Central memory CD8-positive, alpha-beta T cell (primary cell): ENCODE data around the gene WNK1.
"Not testable (repeated sequence)": the region's sequence is repeated elsewhere in the genome, so short reads cannot be mapped to it uniquely, and the experiment has no call there.

Source experiments
- ATAC-seq: fragments of 150-1000 bp; cut with Tn5 transposase; replicated peaks from 2 replicates; pipeline ENCODE4 v1.10.0; 2022; ENCODE audit warnings: mild to moderate bottlenecking, moderate FRiP score, moderate number of reproducible peaks; ENCODE audit not compliant: poor library complexity, severe bottlenecking; ENCODE audit errors: extremely low read depth
- DNase-seq, 2 donors: peaks; one replicate each; pipeline ENCODE4 v3.0.0; 2021; ENCODE audit warnings: low spot score in 2 of 2
- H3K27ac Mint-ChIP-seq: one replicate; pipeline ENCODE4 v1.8.0; 2022; ENCODE audit warnings: low read depth, mild to moderate bottlenecking, moderate library complexity, mixed read lengths
- H3K27me3 Mint-ChIP-seq: one replicate; pipeline ENCODE4 v1.8.0; 2022; ENCODE audit warnings: mixed read lengths
- H3K36me3 Mint-ChIP-seq: one replicate; pipeline ENCODE4 v1.8.0; 2022; ENCODE audit warnings: mild to moderate bottlenecking, moderate library complexity, mixed read lengths; ENCODE audit not compliant: insufficient read depth
- H3K4me1 Mint-ChIP-seq: one replicate; pipeline ENCODE4 v1.8.0; 2022; ENCODE audit warnings: mixed read lengths
- H3K4me3 Mint-ChIP-seq: one replicate; pipeline ENCODE4 v1.8.0; 2022; ENCODE audit warnings: mild to moderate bottlenecking, moderate library complexity, mixed read lengths
- H3K9me3 Mint-ChIP-seq: one replicate; pipeline ENCODE4 v1.8.0; 2022; ENCODE audit warnings: mixed read lengths

Gene WNK1

DNA sequence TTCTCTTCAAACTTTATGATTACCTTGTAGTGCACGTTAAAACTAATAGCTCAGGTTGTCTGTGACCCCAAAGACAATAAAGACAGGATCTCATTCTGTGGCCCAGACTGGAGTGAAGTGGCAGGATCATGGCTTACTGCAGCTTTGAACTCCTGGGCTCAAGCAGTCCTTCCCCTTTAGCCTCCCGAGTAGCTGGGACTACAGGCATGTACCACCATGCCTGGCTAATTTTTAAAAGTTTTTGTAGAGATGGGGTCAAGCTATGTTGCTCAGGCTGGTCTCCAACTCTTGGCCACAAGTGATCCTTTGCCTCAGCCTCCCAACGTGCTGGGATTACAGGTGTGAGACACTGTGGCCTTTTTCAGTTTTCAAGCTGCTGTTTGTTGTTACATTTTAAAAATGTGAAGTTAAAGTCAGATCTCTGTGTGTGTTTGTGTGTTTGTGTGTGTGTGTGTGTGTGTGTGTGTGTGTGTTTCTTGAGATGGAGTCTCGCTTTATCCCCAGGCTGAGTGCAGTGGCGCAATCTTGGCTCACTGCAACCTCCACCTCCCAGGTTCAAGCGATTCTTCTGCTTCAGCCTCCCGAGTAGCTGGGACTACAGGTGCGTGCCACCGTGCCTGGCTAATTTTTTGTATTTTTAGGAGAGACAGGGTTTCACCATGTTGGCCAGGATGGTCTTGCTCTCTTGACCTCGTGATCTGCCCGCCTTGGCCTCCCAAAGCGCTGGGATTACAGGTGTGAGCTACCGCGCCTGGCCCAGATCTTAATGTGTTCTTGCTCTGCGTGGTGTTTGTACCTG lies 23.8 kb downstream of the WNK1 start:
- not testable (repeated sequence) for H3K36me3 Mint-ChIP-seq
- peak; percentile 10 for ATAC-seq
- peak overlapping the region; percentile 3 for H3K4me3 Mint-ChIP-seq

GRCh38 chr12:776772-777373 lies 24.5 kb downstream of the WNK1 start:
- H3K9me3 Mint-ChIP-seq, H3K36me3 Mint-ChIP-seq, DNase-seq, ATAC-seq, H3K27me3 Mint-ChIP-seq: not testable (repeated sequence)
- Mint-ChIP-seq H3K27ac (peak overlapping the region; percentile 98), H3K4me1 (peaks cover 90% of the 10 kb centered on the region), H3K4me3 (peak overlapping the region; percentile 76)

More for the DNA sequence above, 23.8 kb downstream of the WNK1 start:
- peaks cover 87% of the 10 kb centered on the region for H3K4me1 Mint-ChIP-seq
- not testable (repeated sequence) for DNase-seq, H3K9me3 Mint-ChIP-seq, H3K27me3 Mint-ChIP-seq
- peak overlapping the region; percentile 98 for H3K27ac Mint-ChIP-seq

DNA sequence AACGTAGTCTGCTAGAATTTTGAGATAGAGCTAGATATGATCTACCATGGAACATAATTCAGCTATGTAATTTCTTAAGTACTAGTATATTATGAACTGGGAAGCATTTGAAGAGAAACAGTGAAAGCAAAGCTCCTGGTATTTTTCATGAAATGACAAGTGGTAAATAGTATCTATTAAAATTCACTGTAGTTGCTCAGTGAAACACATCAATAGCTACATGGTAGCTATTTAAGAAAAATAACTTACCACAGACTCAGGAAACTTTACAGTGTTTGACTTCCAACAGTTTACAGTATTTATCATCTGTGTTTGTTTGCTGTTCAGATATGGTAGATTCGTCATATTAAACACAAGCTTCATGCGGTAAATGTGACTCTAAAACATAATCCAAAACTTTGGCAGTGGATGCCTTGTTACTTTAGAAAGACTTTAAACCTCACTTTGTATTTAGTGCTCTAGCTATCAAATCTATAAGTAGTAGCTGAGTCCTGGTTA lies 25.2 kb downstream of the WNK1 start:
- Mint-ChIP-seq H3K4me3 (peak overlapping the region; percentile 76), H3K27me3 (no peaks in the 10 kb centered on the region), H3K4me1 (peaks cover 87% of the 10 kb centered on the region), H3K36me3 (peaks cover 6% of the 10 kb centered on the region), H3K27ac (peak overlapping the region; percentile 98), H3K9me3 (no peaks in the 10 kb centered on the region)
- DNase-seq (no peak), ATAC-seq (peak; percentile 28)

- Mint-ChIP-seq H3K9me3 (no peaks in the 10 kb centered on the region), H3K4me1 (peaks cover 79% of the 10 kb centered on the region), H3K27me3 (no peaks in the 10 kb centered on the region), H3K27ac (peak overlapping the region; percentile 98), H3K36me3 (peaks cover 4% of the 10 kb centered on the region), H3K4me3 (peak overlapping the region; percentile 76)
- DNase-seq, result no peak
- ATAC-seq, result no peak
Measured at GRCh38 chr12:778615-779014, 26.2 kb downstream of the WNK1 start.

DNA sequence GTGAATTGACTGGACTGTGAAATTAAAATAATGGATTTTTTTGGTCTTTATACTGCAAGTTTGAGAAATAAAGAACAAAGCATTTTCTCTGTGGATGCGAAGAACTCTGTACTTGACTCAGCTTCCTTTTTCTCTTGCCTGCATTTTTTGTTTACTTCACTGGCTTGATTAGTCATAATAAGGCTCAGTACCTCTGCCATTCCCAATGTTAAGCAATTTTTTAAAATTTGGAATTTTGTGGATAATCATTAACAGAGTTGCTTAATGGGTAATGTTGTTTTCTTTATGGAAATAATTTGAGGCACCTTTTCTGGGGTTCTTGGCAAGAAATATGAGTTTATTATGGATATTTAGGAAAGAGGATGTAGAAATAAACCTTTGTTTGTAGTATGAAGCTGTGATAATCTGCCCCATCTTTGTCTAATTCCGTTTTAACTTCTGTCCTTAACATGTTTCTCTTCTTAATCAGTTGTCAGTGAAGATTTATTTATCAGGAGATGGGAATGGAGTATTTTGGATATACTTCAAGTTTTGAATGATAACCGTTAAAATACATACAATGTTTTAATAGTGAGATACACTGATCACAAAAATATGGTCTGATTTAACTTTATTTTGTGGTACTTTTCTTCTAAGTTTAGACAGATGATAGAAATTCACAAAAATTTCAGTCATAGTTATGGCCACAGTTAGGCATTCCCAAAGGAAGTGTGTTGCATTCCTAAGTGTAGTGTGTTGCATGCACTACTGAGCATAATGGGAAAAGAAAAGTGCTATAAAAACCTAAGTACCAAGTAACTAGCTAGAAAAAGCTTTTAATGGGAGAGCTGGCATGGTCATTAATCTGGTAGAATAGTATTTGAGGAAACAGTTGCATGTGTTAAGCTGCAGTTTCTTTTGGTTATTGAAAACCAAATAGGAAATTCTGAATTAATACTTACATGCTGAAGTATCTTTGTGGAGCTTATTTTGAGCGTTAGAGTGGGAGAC lies 27.7 kb downstream of the WNK1 start:
- DNase-seq (no peak), ATAC-seq (peak; percentile 41)
- peak overlapping the region; percentile 98 for H3K27ac Mint-ChIP-seq
- no peaks in the 10 kb centered on the region for H3K9me3 Mint-ChIP-seq
- no peaks in the 10 kb centered on the region for H3K27me3 Mint-ChIP-seq
- H3K4me3 Mint-ChIP-seq, result peak overlapping the region; percentile 76
- H3K4me1 Mint-ChIP-seq, result peaks cover 71% of the 10 kb centered on the region
- peaks cover 6% of the 10 kb centered on the region for H3K36me3 Mint-ChIP-seq

DNA sequence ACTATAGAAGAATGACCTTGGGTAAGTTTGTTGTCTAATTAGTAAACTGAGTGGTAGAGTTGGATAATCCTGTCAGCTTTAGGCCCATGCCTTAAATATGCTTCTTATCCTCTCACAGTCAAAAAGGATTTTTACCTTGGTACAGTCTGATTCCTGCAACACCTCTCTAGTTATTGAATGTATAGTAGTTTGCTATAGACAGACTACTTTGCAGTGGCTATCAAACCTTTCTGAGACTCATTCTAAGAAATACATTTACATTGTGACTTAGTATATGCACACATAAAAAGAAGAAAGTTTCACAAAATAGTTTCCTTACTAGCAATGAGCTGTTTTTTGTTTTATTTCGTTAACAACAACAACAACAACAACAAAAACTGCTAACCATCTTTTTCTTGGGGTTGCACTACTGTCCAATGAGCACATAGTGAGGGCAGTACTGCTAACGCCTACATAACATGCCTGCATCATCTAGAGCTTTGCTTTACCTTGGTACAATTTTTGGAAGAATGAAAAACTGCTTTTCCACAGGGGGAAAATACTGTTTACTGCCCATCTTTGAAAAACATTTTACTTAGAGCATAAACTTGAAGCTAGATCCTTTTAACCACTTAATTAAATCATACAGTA lies 28.5 kb downstream of the WNK1 start:
- Mint-ChIP-seq H3K4me3 (peak overlapping the region; percentile 76), H3K27ac (peak overlapping the region; percentile 98), H3K4me1 (peaks cover 71% of the 10 kb centered on the region), H3K9me3 (no peaks in the 10 kb centered on the region), H3K36me3 (peaks cover 5% of the 10 kb centered on the region), H3K27me3 (no peaks in the 10 kb centered on the region)
- DNase-seq (no peak), ATAC-seq (no peak)

DNA sequence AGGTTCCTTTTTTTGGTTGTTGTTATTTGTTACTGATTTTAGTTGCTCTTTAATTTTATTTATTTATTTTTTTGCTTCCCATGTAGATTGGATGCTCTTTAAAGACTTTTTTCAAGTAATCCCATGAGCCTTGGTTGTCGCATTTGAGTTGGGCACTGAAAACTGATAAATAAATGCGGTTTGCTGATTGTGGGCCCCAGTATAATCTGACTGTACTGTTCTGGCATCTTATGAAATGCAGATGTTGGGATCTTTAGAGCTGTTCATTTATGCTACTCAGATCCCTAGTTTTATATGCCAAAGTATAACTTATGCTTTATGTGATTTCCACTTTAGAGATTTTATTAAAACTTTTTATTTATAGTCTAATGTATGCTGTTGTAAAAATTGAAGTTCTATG lies 33.3 kb downstream of the WNK1 start:
- no peaks in the 10 kb centered on the region for H3K9me3 Mint-ChIP-seq
- H3K4me3 Mint-ChIP-seq, result peak overlapping the region; percentile 49
- ATAC-seq (no peak), DNase-seq (no peak)
- H3K27ac Mint-ChIP-seq, result peak overlapping the region; percentile 49
- no peaks in the 10 kb centered on the region for H3K27me3 Mint-ChIP-seq
- H3K36me3 Mint-ChIP-seq, result peaks cover 7% of the 10 kb centered on the region
- peaks cover 68% of the 10 kb centered on the region for H3K4me1 Mint-ChIP-seq

DNA sequence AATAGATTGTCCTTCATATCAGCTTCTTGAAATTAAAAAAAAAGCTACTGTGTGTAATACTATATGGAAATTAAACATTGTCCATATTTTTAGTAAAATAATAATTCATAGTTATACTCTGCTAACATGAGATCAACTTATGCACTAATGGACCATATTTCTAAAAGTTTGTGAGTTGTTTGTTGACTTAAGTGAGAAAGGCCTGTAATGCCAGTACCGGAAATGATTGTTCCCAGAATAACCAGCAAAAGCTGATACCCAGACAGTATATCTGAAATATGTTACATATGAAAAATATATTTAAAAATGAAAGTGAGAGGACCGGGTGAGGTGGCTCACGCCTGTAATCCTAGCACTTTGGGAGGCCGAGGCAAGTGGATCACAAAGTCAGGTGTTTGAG lies 35.9 kb downstream of the WNK1 start:
- Mint-ChIP-seq H3K9me3 (no peaks in the 10 kb centered on the region), H3K27ac (peak overlapping the region; percentile 92), H3K4me3 (peak overlapping the region; percentile 53), H3K36me3 (peaks cover 10% of the 10 kb centered on the region), H3K27me3 (no peaks in the 10 kb centered on the region), H3K4me1 (peaks cover 73% of the 10 kb centered on the region)
- no peak for DNase-seq
- peak; percentile 16 for ATAC-seq

DNA sequence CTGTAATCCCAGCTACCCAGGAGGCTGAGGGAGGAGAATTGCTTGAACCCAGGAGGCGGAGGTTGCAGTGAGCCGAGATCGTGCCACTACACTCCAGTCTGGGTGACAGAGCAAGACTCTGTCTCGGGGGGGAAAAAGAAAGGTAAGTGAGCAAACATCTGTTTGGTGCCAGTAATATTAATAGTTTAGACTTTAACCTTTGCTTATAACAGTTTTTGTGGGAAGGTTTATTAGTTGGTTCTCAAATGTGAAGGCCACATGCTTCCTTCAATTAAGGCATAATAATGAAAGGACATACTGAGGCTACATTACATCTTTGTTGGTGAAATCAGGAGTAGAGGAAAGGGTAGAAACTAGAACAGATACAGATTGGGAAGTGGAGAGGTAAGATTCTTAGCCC lies 36.4 kb downstream of the WNK1 start:
- H3K27ac Mint-ChIP-seq, result peak overlapping the region; percentile 92
- peaks cover 77% of the 10 kb centered on the region for H3K4me1 Mint-ChIP-seq
- DNase-seq, ATAC-seq, H3K27me3 Mint-ChIP-seq, H3K9me3 Mint-ChIP-seq: not testable (repeated sequence)
- peaks cover 12% of the 10 kb centered on the region for H3K36me3 Mint-ChIP-seq
- peak overlapping the region; percentile 53 for H3K4me3 Mint-ChIP-seq

GRCh38 chr12:789852-790563 lies 37.6 kb downstream of the WNK1 start:
- ATAC-seq (no peak), DNase-seq (no peak)
- peaks cover 84% of the 10 kb centered on the region for H3K4me1 Mint-ChIP-seq
- H3K36me3 Mint-ChIP-seq, result peaks cover 10% of the 10 kb centered on the region
- peak overlapping the region; percentile 87 for H3K27ac Mint-ChIP-seq
- peak overlapping the region; percentile 37 for H3K4me3 Mint-ChIP-seq
- no peaks in the 10 kb centered on the region for H3K9me3 Mint-ChIP-seq
- no peaks in the 10 kb centered on the region for H3K27me3 Mint-ChIP-seq

GRCh38 chr12:790608-791007 lies 38.2 kb downstream of the WNK1 start:
- H3K4me3 Mint-ChIP-seq, result peak overlapping the region; percentile 47

More at GRCh38 chr12:790608-791007, 38.2 kb downstream of the WNK1 start:
- Mint-ChIP-seq H3K27me3 (no peaks in the 10 kb centered on the region), H3K9me3 (no peaks in the 10 kb centered on the region), H3K27ac (peak overlapping the region; percentile 87), H3K36me3 (peaks cover 10% of the 10 kb centered on the region), H3K4me1 (peaks cover 84% of the 10 kb centered on the region)
- no peak for ATAC-seq
- DNase-seq, result no peak
